ENCODE measurements around the gene ADCY10. TPM values are rescaled to one million over a fixed set of nuclear protein-coding genes. Genes with fewer than 3 reads are reported as not detected.
"Not testable (repeated sequence)": the region's sequence is repeated elsewhere in the genome, so short reads cannot be mapped to it uniquely, and the experiment has no call there.

ADCY10 gene
- total and polyA plus RNA-seq, 2 donors (not counting 1 experiment from before 2014, with no cell fraction given), result 0.09 to 0.17 TPM

- Histone ChIP-seq H3K27ac (ENCODE audit: insufficient read depth, low read length) (no peak overlapping the region), H2AFZ (ENCODE audit: low read length) (no peak overlapping the region), H3K4me3 (replicated peaks in 1 of 4; ENCODE audit: control extremely low read depth in 1 of 4, insufficient read depth in 1 of 4, low read depth in 3 of 4, low read length in 4 of 4) (no peak overlapping the region), H3K36me3 (ENCODE audit: control insufficient read depth, insufficient read depth, low read length) (no peaks in the 10 kb centered on the region), H4K20me1 (ENCODE audit: control insufficient read depth, extremely low read depth, insufficient read depth, low read length) (no peaks in the 10 kb centered on the region), H3K9ac (ENCODE audit: insufficient read depth, low read length) (no peak overlapping the region), H3K79me2 (ENCODE audit: control insufficient read depth, insufficient read depth, low read length) (no peaks in the 10 kb centered on the region), H3K4me1 (ENCODE audit: control insufficient read depth, extremely low read depth, insufficient read depth, low read length) (no peaks in the 10 kb centered on the region), H3K9me3 (ENCODE audit: control insufficient read depth, insufficient read depth, low read depth, low read length) (no peaks in the 10 kb centered on the region), H3K27me3 (ENCODE audit: control insufficient read depth, insufficient read depth, low read length) (no peaks in the 10 kb centered on the region), H3K4me2 (ENCODE audit: extremely low read depth, insufficient read depth, low read length) (no peak overlapping the region)
- TF ChIP-seq EZH2 (IDR thresholded peaks at IDR 0.05; ENCODE audit: low read length, missing control alignments) (no peak), CTCF (conservative IDR thresholded peaks at IDR 0.05 in 1 of 2, IDR thresholded peaks at IDR 0.05 in 1 of 2; ENCODE audit: low read depth in 1 of 2, low read length in 2 of 2) (no peak)
- DNase-seq (ENCODE audit: low read depth in 2 of 2), result no peak
These were observed 35.4 kb downstream of the ADCY10 start for GRCh38 chr1:167878372-167879160.

GRCh38 chr1:167876597-167877175, 37.2 kb downstream of the ADCY10 start:
- Histone ChIP-seq H3K9me3 (ENCODE audit: control insufficient read depth, insufficient read depth, low read depth, low read length) (no peaks in the 10 kb centered on the region), H3K9ac (ENCODE audit: insufficient read depth, low read length) (no peak overlapping the region), H3K79me2 (ENCODE audit: control insufficient read depth, insufficient read depth, low read length) (no peaks in the 10 kb centered on the region), H3K36me3 (ENCODE audit: control insufficient read depth, insufficient read depth, low read length) (no peaks in the 10 kb centered on the region), H3K27ac (ENCODE audit: insufficient read depth, low read length) (no peak overlapping the region), H3K4me1 (ENCODE audit: control insufficient read depth, extremely low read depth, insufficient read depth, low read length) (no peaks in the 10 kb centered on the region), H4K20me1 (ENCODE audit: control insufficient read depth, extremely low read depth, insufficient read depth, low read length) (no peaks in the 10 kb centered on the region), H3K27me3 (ENCODE audit: control insufficient read depth, insufficient read depth, low read length) (no peaks in the 10 kb centered on the region), H2AFZ (ENCODE audit: low read length) (no peak overlapping the region), H3K4me2 (ENCODE audit: extremely low read depth, insufficient read depth, low read length) (no peak overlapping the region), H3K4me3 (replicated peaks in 1 of 4; ENCODE audit: control extremely low read depth in 1 of 4, insufficient read depth in 1 of 4, low read depth in 3 of 4, low read length in 4 of 4) (no peak overlapping the region)
- no peak for TF ChIP-seq EZH2 (IDR thresholded peaks at IDR 0.05; ENCODE audit: low read length, missing control alignments)
- no peak for TF ChIP-seq CTCF (conservative IDR thresholded peaks at IDR 0.05 in 1 of 2, IDR thresholded peaks at IDR 0.05 in 1 of 2; ENCODE audit: low read depth in 1 of 2, low read length in 2 of 2)
- no peak for DNase-seq (ENCODE audit: low read depth in 2 of 2)

- H3K9me3 ChIP-seq (ENCODE audit: control insufficient read depth, insufficient read depth, low read depth, low read length), result no peaks in the 10 kb centered on the region
- DNase-seq (ENCODE audit: low read depth in 2 of 2), result peak; percentile 32 to 55
- no peak for TF ChIP-seq CTCF (conservative IDR thresholded peaks at IDR 0.05 in 1 of 2, IDR thresholded peaks at IDR 0.05 in 1 of 2; ENCODE audit: low read depth in 1 of 2, low read length in 2 of 2)
- TF ChIP-seq EZH2 (IDR thresholded peaks at IDR 0.05; ENCODE audit: low read length, missing control alignments), result no peak
- no peak overlapping the region for H3K4me3 ChIP-seq (replicated peaks in 1 of 4; ENCODE audit: control extremely low read depth in 1 of 4, insufficient read depth in 1 of 4, low read depth in 3 of 4, low read length in 4 of 4)
- no peaks in the 10 kb centered on the region for H3K27me3 ChIP-seq (ENCODE audit: control insufficient read depth, insufficient read depth, low read length)
- H3K36me3 ChIP-seq (ENCODE audit: control insufficient read depth, insufficient read depth, low read length), result no peaks in the 10 kb centered on the region
- no peaks in the 10 kb centered on the region for H4K20me1 ChIP-seq (ENCODE audit: control insufficient read depth, extremely low read depth, insufficient read depth, low read length)
- no peak overlapping the region for H3K9ac ChIP-seq (ENCODE audit: insufficient read depth, low read length)
- no peaks in the 10 kb centered on the region for H3K4me1 ChIP-seq (ENCODE audit: control insufficient read depth, extremely low read depth, insufficient read depth, low read length)
- H3K79me2 ChIP-seq (ENCODE audit: control insufficient read depth, insufficient read depth, low read length), result no peaks in the 10 kb centered on the region
- H2AFZ ChIP-seq (ENCODE audit: low read length), result no peak overlapping the region
- H3K4me2 ChIP-seq (ENCODE audit: extremely low read depth, insufficient read depth, low read length), result no peak overlapping the region
- no peak overlapping the region for H3K27ac ChIP-seq (ENCODE audit: insufficient read depth, low read length)
These were observed 42.6 kb downstream of the ADCY10 start for GRCh38 chr1:167871331-167871730.

- H3K9me3 ChIP-seq (ENCODE audit: control insufficient read depth, insufficient read depth, low read depth, low read length); H3K27me3 ChIP-seq (ENCODE audit: control insufficient read depth, insufficient read depth, low read length); H3K4me1 ChIP-seq (ENCODE audit: control insufficient read depth, extremely low read depth, insufficient read depth, low read length); H3K4me2 ChIP-seq (ENCODE audit: extremely low read depth, insufficient read depth, low read length); H4K20me1 ChIP-seq (ENCODE audit: control insufficient read depth, extremely low read depth, insufficient read depth, low read length); H3K36me3 ChIP-seq (ENCODE audit: control insufficient read depth, insufficient read depth, low read length); H2AFZ ChIP-seq (ENCODE audit: low read length); H3K9ac ChIP-seq (ENCODE audit: insufficient read depth, low read length); DNase-seq (ENCODE audit: low read depth in 2 of 2); H3K4me3 ChIP-seq (replicated peaks in 1 of 4; ENCODE audit: control extremely low read depth in 1 of 4, insufficient read depth in 1 of 4, low read depth in 3 of 4, low read length in 4 of 4); H3K79me2 ChIP-seq (ENCODE audit: control insufficient read depth, insufficient read depth, low read length); H3K27ac ChIP-seq (ENCODE audit: insufficient read depth, low read length): not testable (repeated sequence)
These were observed 44.6 kb downstream of the ADCY10 start for GRCh38 chr1:167869157-167870001.

All from fibroblast of lung (primary cell).